HEK293 (cell line): ENCODE measurements around the gene CRTAC1.

ENCODE experiments used
- CTCF ChIP-seq: fragments of 450-650 bp; formaldehyde crosslinking; IDR thresholded peaks from 2 replicates; pipeline ENCODE4 v1.5.1; 2016; ENCODE audit warnings: missing biosample characterization, missing genetic modification characterization
- INSM2 ChIP-seq: fragments of 450-650 bp; formaldehyde crosslinking; IDR thresholded peaks from 2 replicates; pipeline ENCODE4 v1.5.1; 2016; ENCODE audit warnings: missing biosample characterization, missing genetic modification characterization
- MZF1 ChIP-seq: fragments of 450-650 bp; formaldehyde crosslinking; IDR thresholded peaks from 2 replicates; pipeline ENCODE4 v1.5.1; 2017; ENCODE audit warnings: missing biosample characterization, missing genetic modification characterization, borderline replicate concordance
- RBAK ChIP-seq: fragments of 450-650 bp; formaldehyde crosslinking; IDR thresholded peaks from 2 replicates; pipeline ENCODE4 v1.5.1; 2016; ENCODE audit warnings: missing biosample characterization, missing genetic modification characterization
- SETDB1 ChIP-seq: IDR thresholded peaks from one replicate; pipeline ENCODE4 v1.6.1; 2017; ENCODE audit warnings: mild to moderate bottlenecking, low read length, moderate library complexity, mixed read lengths; ENCODE audit not compliant: insufficient read length
- TCF7L2 ChIP-seq: IDR thresholded peaks from 2 replicates; pipeline ENCODE4 v1.6.1; 2011; ENCODE audit warnings: low read depth, mild to moderate bottlenecking, inconsistent platforms, low read length, moderate library complexity, borderline replicate concordance
- YY1 ChIP-seq: fragments of 450-650 bp; formaldehyde crosslinking; IDR thresholded peaks from 2 replicates; pipeline ENCODE4 v1.5.1; 2018; ENCODE audit warnings: missing biosample characterization, missing genetic modification characterization
- YY2 ChIP-seq: fragments of 450-650 bp; formaldehyde crosslinking; IDR thresholded peaks from 2 replicates; pipeline ENCODE4 v1.5.1; 2016; ENCODE audit warnings: missing biosample characterization, missing genetic modification characterization
- ZNF239 ChIP-seq: fragments of 450-650 bp; formaldehyde crosslinking; IDR thresholded peaks from 2 replicates; pipeline ENCODE4 v1.5.1; 2016; ENCODE audit warnings: missing biosample characterization, missing genetic modification characterization
- ZSCAN18 ChIP-seq: fragments of 450-650 bp; formaldehyde crosslinking; IDR thresholded peaks from 2 replicates; pipeline ENCODE4 v1.5.1; 2016; ENCODE audit warnings: missing biosample characterization, missing genetic modification characterization
- ZSCAN5A ChIP-seq: fragments of 450-650 bp; formaldehyde crosslinking; IDR thresholded peaks from 2 replicates; pipeline ENCODE4 v1.5.1; 2016; ENCODE audit warnings: missing biosample characterization, missing genetic modification characterization

- no peak for TF ChIP-seq INSM2
- no peak for TF ChIP-seq ZSCAN18
- no peak for TF ChIP-seq YY2
- TF ChIP-seq MZF1 (tag by site-specific recombination) = no peak
- no peak for TF ChIP-seq YY1 (tag by site-specific recombination)
- no peak for TF ChIP-seq CTCF
- no peak for TF ChIP-seq ZSCAN5A (tag by site-specific recombination)
- no peak for TF ChIP-seq SETDB1
- no peak for TF ChIP-seq ZNF239 (tag by site-specific recombination)
- TF ChIP-seq TCF7L2 = no peak
- no peak for TF ChIP-seq RBAK (tag by site-specific recombination)
Observed at GRCh38 chr10:97830064-97830463, 200.4 kb downstream of the CRTAC1 start.
